SJCRH30 (cell line): ENCODE results near the gene PRKN. TPM values are rescaled to one million over a fixed set of nuclear protein-coding genes. Genes with fewer than 3 reads are reported as not detected.

Experiments
- DNase-seq, 2 experiments: peaks; one replicate each; pipeline ENCODE4 v3.0.0-alpha.2; 2015 to 2020
- H3K27ac ChIP-seq: fragments of 250-450 bp; sonication (Bioruptor Pico); 2 replicates; pipeline ENCODE4 v1.5.1; 2020; ENCODE audit warnings: mild to moderate bottlenecking, moderate library complexity
- H3K27me3 ChIP-seq: fragments of 250-450 bp; sonication (Bioruptor Pico); 2 replicates; pipeline ENCODE4 v1.5.1; 2020; ENCODE audit warnings: mild to moderate bottlenecking, moderate library complexity
- H3K36me3 ChIP-seq: fragments of 250-450 bp; sonication (Bioruptor Pico); 2 replicates; pipeline ENCODE4 v1.5.1; 2020; ENCODE audit warnings: mild to moderate bottlenecking, moderate library complexity
- H3K4me1 ChIP-seq: fragments of 250-450 bp; sonication (Bioruptor Pico); 2 replicates; pipeline ENCODE4 v1.5.1; 2020; ENCODE audit warnings: mild to moderate bottlenecking, moderate library complexity
- H3K4me3 ChIP-seq: fragments of 250-450 bp; sonication (Bioruptor Pico); 2 replicates; pipeline ENCODE4 v1.5.1; 2020; ENCODE audit warnings: mild to moderate bottlenecking, moderate library complexity
- H3K9me3 ChIP-seq: fragments of 250-450 bp; sonication (Bioruptor Pico); replicated peaks from 2 replicates; pipeline ENCODE4 v1.5.1; 2020; ENCODE audit warnings: mild to moderate bottlenecking, moderate library complexity
- total RNA-seq: library from RNA; depleted of rRNA; stranded (reverse); fragments of >200 nt; shearing (Covaris generic); gene quantifications from 2 replicates; pipeline ENCODE4 v1.2.3, GENCODE V29; 2014

PRKN gene
- total RNA-seq, 1 experiment from 2014 or later: not detected

DNA sequence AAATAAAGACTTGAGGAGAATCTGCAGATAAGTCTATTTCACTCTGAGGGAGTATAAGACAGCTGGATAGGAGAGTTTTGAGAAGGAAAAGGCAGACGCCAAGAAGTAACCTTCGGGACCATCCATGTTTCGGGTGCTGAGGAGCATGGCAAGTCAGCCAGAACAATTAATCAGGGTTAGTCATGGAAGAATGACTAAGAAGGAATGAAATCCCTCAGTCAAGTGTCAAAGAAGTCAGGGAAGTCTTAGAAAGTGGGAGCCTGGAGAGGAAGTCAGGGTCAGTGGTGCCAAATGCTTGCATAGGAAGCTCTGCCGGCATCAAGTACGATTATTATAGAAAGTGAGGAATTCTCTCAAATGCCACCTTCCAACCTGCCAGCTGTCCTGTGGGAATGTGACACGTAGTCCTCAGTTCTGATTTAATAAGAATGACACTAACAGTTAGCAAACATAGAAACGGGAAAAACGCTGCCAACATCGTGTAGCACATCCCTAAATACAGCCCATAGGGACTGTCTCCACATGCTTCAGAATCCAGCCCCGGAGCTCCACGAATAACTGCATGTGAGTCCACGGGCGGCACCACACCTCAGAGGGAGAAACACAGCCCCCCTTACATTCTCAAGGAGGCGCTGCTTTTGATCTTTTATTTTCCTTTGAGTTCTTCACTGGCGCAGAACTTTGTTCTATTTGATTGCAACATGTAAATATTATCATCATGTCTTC lies 602.7 kb downstream of the PRKN start:
- no peak for DNase-seq
- H3K27me3 ChIP-seq: no peaks in the 10 kb centered on the region
- no peaks in the 10 kb centered on the region for H3K36me3 ChIP-seq
- no peak overlapping the region for H3K27ac ChIP-seq
- no peak overlapping the region for H3K4me3 ChIP-seq
- H3K4me1 ChIP-seq: no peaks in the 10 kb centered on the region
- H3K9me3 ChIP-seq: no peaks in the 10 kb centered on the region

GRCh38 chr6:162123797-162124196 lies 603.8 kb downstream of the PRKN start:
- H3K27ac ChIP-seq: no peak overlapping the region
- no peaks in the 10 kb centered on the region for H3K36me3 ChIP-seq
- H3K27me3 ChIP-seq: no peaks in the 10 kb centered on the region
- peak in 1 of 2 experiments; percentile 25 for DNase-seq
- H3K4me3 ChIP-seq: no peak overlapping the region
- H3K9me3 ChIP-seq: no peaks in the 10 kb centered on the region
- H3K4me1 ChIP-seq: peaks cover 7% of the 10 kb centered on the region

GRCh38 chr6:162119341-162119740 lies 608.2 kb downstream of the PRKN start:
- Histone ChIP-seq H3K9me3 (no peaks in the 10 kb centered on the region), H3K4me3 (no peak overlapping the region), H3K27me3 (no peaks in the 10 kb centered on the region), H3K4me1 (peaks cover 7% of the 10 kb centered on the region), H3K36me3 (no peaks in the 10 kb centered on the region), H3K27ac (no peak overlapping the region)
- peak; percentile 37 to 70 for DNase-seq

DNA sequence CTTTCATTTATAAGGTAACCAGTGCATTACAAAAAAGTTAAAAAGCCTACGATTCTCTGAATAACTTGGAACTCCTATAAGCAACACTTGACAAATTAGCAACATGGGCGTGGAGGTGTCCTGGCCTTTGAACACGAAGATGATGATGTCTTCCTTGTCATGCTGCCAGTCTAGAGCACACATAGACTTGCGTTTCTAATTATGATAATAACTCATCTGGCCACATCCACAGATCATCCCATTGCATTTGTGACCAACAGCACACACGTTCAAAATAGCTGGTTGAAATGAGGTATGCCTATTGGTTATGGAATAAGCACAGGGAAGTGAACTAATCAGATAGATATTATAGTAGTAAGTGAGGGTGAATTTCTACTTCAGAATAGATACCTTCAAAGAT lies 608.9 kb downstream of the PRKN start:
- H3K4me1 ChIP-seq: peaks cover 7% of the 10 kb centered on the region
- no peak overlapping the region for H3K4me3 ChIP-seq
- H3K36me3 ChIP-seq: no peaks in the 10 kb centered on the region
- no peaks in the 10 kb centered on the region for H3K9me3 ChIP-seq
- no peaks in the 10 kb centered on the region for H3K27me3 ChIP-seq
- no peak for DNase-seq
- no peak overlapping the region for H3K27ac ChIP-seq

GRCh38 chr6:162116902-162117525 lies 610.6 kb downstream of the PRKN start:
- H3K27ac ChIP-seq: no peak overlapping the region
- no peaks in the 10 kb centered on the region for H3K9me3 ChIP-seq
- H3K27me3 ChIP-seq: no peaks in the 10 kb centered on the region
- DNase-seq: no peak
- H3K4me3 ChIP-seq: no peak overlapping the region
- no peaks in the 10 kb centered on the region for H3K36me3 ChIP-seq
- H3K4me1 ChIP-seq: peaks cover 7% of the 10 kb centered on the region

DNA sequence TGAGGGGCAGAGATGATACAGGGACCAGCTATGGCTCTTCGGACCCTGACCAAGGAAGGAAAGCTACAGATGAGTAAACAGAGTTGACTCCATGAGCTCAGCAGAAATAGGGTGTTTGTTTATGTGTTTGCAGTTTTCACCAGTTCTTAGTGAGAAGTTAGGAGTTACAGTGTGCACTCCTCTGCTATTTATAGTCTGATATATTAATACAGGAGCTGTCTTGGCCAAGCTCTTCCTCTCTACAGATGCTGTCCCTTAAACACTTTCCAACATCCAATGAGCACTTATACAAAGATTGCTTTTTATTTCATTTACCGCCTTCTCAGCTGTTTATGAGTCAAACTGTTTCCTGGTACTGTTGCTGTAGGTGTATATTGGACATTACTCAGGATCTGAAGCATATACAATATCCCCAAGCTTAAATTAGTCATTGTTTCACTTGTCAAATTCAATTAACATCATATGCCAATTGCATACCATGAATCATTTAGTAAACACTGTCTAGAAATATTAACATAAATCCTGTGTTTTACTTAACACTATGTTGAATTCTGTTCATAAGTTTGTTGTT lies 618.0 kb downstream of the PRKN start:
- no peaks in the 10 kb centered on the region for H3K9me3 ChIP-seq
- no peak overlapping the region for H3K4me3 ChIP-seq
- no peaks in the 10 kb centered on the region for H3K4me1 ChIP-seq
- no peaks in the 10 kb centered on the region for H3K36me3 ChIP-seq
- no peak for DNase-seq
- no peaks in the 10 kb centered on the region for H3K27me3 ChIP-seq
- no peak overlapping the region for H3K27ac ChIP-seq

DNA sequence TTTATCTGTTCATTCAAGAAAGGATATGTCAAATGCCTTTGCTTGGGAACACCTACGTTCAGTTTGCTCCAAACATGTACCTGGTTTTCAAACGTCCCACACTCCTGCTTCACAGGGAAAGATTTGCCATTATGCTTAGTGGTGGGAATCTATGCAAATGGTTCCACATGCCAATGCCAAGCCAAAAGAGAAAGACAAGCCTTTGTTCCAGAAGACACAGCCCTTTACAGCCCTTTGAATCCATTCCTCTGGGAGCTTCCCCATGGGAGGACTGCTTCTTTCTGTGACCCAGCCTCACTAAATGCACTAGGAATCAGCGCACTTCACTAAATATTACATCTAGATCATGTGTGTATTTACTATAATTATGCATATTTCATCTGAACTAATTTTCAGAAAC lies 619.5 kb downstream of the PRKN start:
- H3K27me3 ChIP-seq: no peaks in the 10 kb centered on the region
- H3K4me1 ChIP-seq: no peaks in the 10 kb centered on the region
- DNase-seq: no peak
- no peaks in the 10 kb centered on the region for H3K9me3 ChIP-seq
- H3K27ac ChIP-seq: no peak overlapping the region
- H3K4me3 ChIP-seq: no peak overlapping the region
- H3K36me3 ChIP-seq: no peaks in the 10 kb centered on the region

- no peak overlapping the region for H3K27ac ChIP-seq
- H3K27me3 ChIP-seq: peaks cover 13% of the 10 kb centered on the region; the same call in 1 of the 2 replicates
- no peak for DNase-seq
- H3K36me3 ChIP-seq: no peaks in the 10 kb centered on the region
- no peaks in the 10 kb centered on the region; the same call in 1 of the 2 replicates for H3K9me3 ChIP-seq
- no peak overlapping the region for H3K4me3 ChIP-seq
- peaks cover 2% of the 10 kb centered on the region; the same call in 1 of the 2 replicates for H3K4me1 ChIP-seq
Observed at GRCh38 chr6:162100096-162100495, 627.5 kb downstream of the PRKN start.

GRCh38 chr6:162099685-162100084 lies 627.9 kb downstream of the PRKN start:
- H3K9me3 ChIP-seq: no peaks in the 10 kb centered on the region; the same call in 1 of the 2 replicates
- no peak overlapping the region for H3K4me3 ChIP-seq
- H3K27me3 ChIP-seq: peaks cover 13% of the 10 kb centered on the region; the same call in 1 of the 2 replicates
- DNase-seq: peak in 1 of 2 experiments; percentile 13
- H3K36me3 ChIP-seq: no peaks in the 10 kb centered on the region
- peaks cover 2% of the 10 kb centered on the region; the same call in 1 of the 2 replicates for H3K4me1 ChIP-seq
- no peak overlapping the region for H3K27ac ChIP-seq

GRCh38 chr6:162092816-162093502 lies 634.6 kb downstream of the PRKN start:
- H3K9me3 ChIP-seq: no peaks in the 10 kb centered on the region; the same call in 1 of the 2 replicates
- no peak overlapping the region for H3K4me3 ChIP-seq
- no peaks in the 10 kb centered on the region for H3K36me3 ChIP-seq
- no peak for DNase-seq
- no peak overlapping the region for H3K27ac ChIP-seq
- no peaks in the 10 kb centered on the region for H3K4me1 ChIP-seq
- peaks cover 8% of the 10 kb centered on the region; the same call in 1 of the 2 replicates for H3K27me3 ChIP-seq

DNA sequence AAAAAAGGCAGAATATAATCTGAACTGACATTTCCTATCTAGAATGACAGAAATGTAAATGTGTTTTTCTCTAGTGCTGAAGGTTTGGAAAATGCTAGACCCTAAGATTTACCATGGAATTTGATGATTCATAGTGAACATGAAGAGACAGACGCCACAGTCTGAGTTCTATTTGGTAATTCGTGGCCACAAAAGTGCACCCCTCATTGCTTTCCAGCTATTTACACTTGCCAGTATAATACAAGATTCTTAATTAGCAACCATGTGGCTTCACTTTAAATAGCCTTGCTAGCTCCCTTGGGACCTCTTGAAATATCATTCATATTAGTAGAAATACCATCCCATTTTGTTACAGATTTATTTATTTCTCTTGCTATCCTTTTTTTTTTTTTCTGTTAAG lies 636.8 kb downstream of the PRKN start:
- Histone ChIP-seq H3K4me1 (no peaks in the 10 kb centered on the region), H3K4me3 (no peak overlapping the region), H3K27ac (no peak overlapping the region), H3K9me3 (no peaks in the 10 kb centered on the region), H3K36me3 (no peaks in the 10 kb centered on the region), H3K27me3 (peaks cover 8% of the 10 kb centered on the region; the same call in 1 of the 2 replicates)
- no peak for DNase-seq

DNA sequence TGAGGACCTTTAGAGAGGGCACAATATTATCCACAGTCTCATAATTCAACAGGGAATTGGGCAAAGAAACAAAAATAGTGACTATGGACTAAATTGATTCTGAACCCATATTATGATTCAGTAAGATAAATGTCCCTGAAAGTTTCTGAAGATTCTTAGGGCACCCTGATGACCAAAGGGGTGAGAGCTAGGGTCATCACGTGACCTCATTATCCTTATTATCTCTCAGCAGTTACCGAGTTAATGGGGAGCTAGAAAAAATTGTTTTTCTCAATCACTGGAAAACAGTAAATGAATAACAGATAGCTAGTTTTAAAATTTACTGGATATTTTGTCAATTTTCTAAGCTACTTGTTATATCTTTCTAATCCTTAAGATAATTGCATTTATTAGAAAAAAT lies 639.5 kb downstream of the PRKN start:
- Histone ChIP-seq H3K4me1 (no peaks in the 10 kb centered on the region), H3K27ac (no peak overlapping the region), H3K36me3 (no peaks in the 10 kb centered on the region), H3K9me3 (no peaks in the 10 kb centered on the region), H3K4me3 (no peak overlapping the region), H3K27me3 (peaks cover 8% of the 10 kb centered on the region; the same call in 1 of the 2 replicates)
- no peak for DNase-seq

DNA sequence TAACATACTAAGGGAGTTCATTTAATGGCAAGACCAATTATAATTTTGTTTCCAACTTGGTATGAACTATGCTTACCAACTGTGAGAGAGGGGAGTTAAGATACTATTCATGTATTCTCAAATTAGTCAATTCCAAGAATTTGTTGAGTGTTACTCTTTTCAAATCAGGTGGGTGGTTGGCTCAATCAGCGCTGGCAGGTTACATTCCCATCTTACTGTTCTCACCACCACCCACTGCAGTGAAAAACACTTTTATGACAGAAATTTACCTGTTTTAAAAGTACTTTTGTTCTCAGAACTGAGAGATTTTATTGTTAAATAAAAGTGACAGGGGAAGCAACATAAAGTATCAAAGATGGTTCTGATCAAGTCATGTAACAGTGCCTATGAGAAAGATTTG lies 642.0 kb downstream of the PRKN start:
- Histone ChIP-seq H3K27ac (no peak overlapping the region), H3K4me3 (no peak overlapping the region), H3K36me3 (no peaks in the 10 kb centered on the region), H3K9me3 (no peaks in the 10 kb centered on the region), H3K27me3 (no peaks in the 10 kb centered on the region), H3K4me1 (no peaks in the 10 kb centered on the region)
- no peak for DNase-seq

DNA sequence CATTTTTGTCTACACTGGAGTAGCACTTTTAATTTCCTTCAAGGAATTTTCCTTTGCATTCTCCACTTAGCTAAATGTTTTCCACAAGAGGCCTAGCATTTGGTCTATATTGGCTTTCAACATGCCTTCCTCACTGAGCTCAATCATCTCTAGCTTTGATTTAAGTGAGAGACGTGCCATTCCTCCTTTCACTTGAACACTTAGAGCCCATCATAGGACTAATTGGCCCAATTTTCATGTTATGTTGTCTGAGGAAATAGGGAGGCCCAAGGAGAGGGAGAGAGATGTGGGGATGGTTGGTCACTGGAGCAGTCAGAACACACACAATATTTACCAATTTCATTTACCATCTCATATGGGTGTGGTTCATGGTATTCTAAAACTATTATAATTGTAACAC lies 645.0 kb downstream of the PRKN start:
- Histone ChIP-seq H3K4me3 (no peak overlapping the region), H3K27ac (no peak overlapping the region), H3K36me3 (no peaks in the 10 kb centered on the region), H3K4me1 (no peaks in the 10 kb centered on the region), H3K27me3 (no peaks in the 10 kb centered on the region; the same call in 1 of the 2 replicates), H3K9me3 (no peaks in the 10 kb centered on the region)
- DNase-seq: no peak

DNA sequence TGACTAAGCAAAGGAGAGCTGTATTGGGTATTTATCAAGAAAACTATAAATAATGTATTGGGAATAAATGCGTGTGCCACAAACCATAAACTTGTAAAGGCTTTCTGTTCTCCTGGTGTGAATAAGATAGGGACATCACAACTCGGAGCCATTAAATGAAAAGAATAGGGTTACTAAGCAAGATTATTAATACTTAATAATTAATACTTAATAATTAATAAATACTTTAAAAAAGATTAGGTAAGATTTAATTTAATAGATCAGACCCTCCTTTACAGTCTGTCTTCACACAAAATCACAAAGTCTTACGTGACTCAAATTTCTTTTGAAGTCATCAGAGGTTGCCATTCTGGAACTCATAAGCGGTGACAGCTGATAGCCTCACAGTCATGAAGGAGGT lies 648.9 kb downstream of the PRKN start:
- no peaks in the 10 kb centered on the region for H3K36me3 ChIP-seq
- no peak overlapping the region for H3K4me3 ChIP-seq
- H3K27me3 ChIP-seq: no peaks in the 10 kb centered on the region; the same call in 1 of the 2 replicates
- DNase-seq: no peak
- no peaks in the 10 kb centered on the region for H3K4me1 ChIP-seq
- H3K9me3 ChIP-seq: no peaks in the 10 kb centered on the region
- no peak overlapping the region for H3K27ac ChIP-seq
